GM18517 (cell line): Measurements from ENCODE around the gene PACRG.
"Not testable (repeated sequence)": the region's sequence is repeated elsewhere in the genome, so short reads cannot be mapped to it uniquely, and the experiment has no call there.

ENCODE experiments used
- ATAC-seq: cut with Tn5 transposase; IDR thresholded peaks from one replicate; pipeline ENCODE4 v1.9.1; 2021; ENCODE audit warnings: mild to moderate bottlenecking, moderate library complexity; ENCODE audit not compliant: unreplicated experiment

The PACRG gene

DNA sequence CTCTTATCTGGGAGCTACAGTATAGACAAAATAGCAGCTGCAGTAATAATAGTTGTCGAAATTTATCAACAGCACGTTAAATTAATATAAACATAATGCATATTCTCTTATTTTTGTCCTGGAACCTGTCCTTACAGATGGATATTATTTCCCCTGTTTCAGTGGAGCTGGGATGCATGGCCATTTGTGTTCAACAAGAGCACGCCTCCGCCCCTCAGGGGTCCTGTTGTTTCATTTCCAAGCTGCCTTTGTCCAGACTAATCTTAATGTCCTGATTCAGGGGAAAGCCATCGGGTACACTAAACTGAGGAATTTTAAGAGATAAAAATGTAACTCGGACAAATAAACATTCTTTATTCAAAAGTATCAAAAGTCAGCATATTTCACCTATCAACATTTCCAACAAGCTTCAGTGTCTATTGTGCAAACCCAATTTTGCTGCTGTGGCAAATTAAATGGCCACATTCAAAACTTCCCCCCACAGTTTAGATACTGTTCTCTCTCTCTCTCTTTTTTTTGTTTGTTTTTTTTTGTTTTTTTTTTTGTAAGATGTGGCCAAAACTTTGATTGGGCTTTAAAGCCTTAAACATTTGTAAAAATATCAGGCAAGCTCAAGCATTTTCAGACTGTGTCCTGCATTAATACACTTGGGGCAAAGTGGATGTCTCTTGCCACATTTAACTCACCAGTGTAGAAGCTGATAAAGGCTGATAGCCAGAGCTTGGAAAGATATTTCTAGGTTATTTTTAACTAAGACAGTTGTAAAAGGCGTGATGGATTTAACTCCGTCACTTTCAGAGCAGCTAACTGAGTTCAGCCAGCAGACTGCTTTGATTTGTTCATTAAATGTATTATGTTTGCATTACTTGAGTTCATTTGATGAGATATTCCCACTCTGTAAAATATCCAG, 574.2 kb downstream of the PACRG start:
- ATAC-seq: no peak

DNA sequence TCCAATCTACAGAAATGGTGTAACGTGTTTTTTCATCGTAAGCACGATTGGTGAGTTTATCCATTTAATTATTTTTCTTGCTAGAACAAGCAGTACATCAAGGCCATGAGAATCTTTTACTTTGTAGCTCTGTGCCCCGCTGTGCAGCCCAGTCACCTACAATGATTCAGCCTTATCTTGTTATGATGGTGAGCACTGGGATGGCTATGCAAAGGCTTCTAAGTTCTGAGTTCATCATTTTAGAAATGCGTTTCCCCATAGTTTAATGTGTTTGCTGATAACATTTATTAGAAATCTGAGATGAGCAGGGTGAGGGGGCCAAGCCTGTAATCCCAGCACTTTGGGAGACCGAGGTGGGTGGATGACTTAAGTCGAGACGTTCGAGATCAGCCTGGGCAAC, 575.0 kb downstream of the PACRG start:
- ATAC-seq: no peak

DNA sequence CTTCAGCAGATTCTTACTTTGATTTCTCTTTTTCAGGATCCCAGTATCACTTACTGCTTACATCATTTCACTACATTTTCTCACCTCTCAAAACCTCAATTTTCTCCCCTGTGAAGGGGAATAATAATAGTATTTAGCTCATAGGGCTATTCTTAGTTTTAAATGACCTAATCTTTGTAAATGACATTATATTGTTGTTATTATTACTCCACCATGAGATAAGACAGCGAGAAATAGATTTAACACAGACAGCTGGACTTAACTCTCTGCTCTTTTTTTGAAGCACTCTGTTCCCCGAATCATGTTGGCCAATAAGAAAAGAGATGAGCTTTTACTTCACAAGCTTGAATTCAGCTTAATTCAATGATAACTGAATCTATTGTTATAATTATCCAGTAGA, 578.2 kb downstream of the PACRG start:
- no peak for ATAC-seq

DNA sequence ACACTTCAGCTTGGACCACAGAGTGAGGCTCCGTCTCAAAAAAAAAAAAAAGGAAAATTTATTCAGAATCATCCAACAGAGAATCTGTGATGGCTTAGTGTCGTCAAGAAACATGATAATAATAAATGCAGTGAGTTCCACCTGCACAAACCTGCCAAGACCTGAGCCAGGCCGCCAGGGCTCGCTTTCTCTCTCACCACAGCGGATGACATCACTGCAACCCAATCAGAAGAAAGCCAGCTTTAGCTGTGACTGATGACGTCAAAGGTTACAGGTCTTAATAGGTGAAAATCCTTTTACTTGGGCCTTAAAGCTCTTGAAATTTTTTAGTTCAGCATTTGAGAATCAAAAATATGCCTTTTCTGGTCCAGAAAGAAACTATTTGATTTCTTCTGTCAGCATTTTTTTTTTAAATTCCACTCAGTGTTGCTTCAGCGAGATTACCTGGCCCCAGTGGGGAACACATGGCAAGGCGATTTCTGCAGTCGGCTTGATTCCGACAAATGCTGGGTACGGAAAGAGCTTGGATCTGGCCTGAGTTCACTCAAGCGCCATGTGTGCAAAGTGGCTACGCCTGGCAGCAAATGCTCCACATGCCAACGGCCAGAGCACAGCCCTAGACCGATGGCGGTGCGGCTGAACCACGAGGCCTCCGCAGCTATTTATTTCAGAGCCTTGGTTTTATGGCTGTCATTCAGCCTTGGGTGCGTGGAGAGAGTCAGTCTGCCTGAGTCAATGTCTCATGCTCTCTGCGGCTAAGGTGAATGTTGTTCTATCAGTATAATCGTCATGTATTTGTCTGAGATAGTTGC, 581.1 kb downstream of the PACRG start:
- ATAC-seq: no peak

DNA sequence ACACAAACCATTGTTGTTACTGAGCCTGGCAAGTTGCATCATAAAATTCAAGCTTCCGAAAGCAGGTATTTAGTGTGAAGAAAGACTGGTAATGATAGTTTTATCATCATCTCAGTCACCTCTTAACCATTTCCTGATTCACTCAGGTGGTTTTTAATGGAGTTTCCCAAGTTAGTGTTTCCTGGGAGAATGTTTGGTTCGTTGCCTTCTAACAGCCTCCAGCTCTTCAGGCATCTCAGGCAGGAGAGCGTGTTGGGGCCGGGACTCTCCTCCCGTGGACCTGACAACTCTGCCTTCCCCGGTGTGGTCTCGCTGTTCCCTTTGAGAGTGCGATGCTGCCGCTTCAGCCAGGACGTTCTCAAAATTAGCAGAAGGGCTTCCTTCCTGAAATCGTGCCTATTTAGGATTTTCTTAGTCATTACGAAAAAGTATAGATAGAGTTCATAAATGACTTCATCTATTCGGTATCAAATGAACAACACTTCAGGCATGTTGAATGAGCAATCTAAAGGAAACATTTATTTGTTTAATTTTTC, 581.8 kb downstream of the PACRG start:
- no peak for ATAC-seq

DNA sequence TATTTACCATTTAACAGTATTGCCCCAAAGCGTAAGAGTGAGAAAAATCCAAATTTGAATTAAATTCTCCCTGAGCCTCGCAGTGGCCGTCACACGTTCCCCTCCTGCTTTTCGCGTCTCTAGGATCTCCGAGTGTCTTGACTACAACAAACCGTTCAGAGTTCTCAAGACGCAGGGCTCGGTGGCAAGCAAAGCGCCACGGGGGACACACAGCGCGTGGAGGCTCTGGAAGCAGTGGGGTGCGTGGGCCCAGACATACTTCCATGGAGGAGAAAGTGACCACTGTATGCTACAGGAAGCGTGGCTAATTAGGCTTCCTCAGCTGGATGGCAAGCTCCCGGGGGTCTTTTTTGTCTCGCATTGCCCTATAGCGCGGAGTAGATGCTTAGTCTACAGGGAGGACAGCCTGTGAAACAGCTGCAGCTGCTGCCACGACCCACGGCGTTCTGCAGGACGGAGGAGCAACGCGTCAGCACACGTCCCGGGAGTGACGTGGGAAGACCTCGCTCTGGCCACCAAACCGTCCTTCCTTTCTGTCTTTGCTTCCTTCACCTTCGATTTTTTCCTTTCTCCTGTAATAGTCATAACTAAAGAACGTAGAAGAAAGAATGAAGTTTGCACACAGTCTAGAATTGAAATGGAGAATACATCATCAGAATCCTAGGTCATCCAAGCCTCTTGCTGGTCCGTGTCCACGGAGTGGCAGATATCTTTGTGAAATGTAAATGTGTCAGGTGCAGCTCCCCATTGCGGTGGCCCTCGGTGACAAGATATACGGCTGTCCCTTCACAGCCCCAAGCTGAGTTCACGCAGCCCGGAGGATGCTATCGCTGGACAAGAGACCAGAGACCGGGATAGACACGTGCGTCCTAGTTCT, 582.6 kb downstream of the PACRG start:
- ATAC-seq: no peak

DNA sequence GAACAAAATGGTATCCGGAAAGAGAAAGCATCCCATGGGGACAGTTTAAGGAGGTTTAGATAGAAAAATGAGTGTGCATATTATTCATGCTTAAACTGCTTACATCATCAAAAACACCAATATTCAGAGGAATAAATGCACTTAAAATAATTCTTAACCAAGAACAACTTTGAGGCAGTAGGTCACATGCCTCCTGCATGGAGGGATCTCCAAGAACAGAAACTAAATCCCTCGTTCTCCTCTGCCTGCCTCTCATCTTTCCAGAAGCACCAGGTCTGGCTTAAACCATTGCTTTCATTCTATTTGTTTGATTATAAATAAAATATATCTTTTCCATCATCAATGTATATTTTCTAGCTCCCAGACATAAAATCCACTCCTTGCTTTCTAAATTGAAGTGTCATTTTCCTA, 583.2 kb downstream of the PACRG start:
- ATAC-seq: no peak

DNA sequence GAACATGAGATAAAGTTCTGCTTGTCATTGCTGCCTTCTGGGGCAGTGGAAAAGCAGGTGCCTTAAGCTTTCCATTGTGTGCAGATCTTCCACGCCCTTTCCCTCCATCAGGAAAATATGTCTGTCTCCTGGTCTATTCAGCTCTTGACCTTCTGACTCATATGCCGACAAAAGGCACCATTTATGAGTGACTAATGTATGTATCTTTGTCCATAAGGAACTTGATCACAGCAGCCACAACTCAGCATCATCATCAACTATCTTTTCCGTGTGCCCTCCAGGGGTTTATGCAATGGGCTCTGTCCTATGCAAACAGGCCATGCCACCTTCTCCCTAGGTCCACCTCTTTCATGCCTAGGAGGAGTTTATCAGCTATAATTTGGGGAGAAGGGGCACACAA, 584.1 kb downstream of the PACRG start:
- no peak for ATAC-seq

DNA sequence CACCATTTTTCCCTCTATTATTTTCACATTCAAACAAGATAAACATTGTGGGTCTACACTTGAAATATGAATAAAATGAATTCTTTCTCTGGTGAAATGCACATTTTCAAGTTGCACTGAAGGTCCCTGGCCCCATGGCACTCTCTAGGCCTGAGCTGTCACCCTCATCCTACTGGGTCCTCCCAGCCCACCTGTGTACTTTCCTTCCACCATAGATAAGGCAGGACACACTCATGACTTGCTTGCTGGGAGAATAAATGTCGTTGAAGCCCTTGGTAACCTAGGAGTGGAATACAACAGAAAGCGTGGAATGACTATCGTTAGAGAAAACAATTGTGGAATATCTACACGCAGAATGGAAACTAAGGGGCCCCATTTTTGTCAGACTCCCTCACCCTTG, 585.8 kb downstream of the PACRG start:
- no peak for ATAC-seq

DNA sequence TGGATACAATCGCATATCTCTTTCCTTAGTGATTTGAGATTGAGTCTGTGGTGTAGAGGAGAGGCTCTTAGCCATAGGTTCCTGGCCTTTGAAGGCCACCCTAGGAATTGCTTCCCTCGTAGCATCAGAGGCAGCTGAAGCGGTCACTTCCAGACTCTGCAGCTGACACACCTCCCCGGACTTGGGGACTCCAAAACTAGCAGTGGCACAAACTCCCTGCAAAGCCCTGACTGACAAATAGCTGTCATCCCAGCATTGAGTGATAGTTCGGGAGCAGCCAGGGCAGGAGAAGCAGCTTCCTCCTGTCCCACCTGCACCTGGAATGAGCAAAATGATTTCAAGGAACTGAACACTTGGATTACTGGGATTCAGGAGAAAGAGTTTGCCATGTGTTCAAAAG, 586.2 kb downstream of the PACRG start:
- no peak for ATAC-seq

DNA sequence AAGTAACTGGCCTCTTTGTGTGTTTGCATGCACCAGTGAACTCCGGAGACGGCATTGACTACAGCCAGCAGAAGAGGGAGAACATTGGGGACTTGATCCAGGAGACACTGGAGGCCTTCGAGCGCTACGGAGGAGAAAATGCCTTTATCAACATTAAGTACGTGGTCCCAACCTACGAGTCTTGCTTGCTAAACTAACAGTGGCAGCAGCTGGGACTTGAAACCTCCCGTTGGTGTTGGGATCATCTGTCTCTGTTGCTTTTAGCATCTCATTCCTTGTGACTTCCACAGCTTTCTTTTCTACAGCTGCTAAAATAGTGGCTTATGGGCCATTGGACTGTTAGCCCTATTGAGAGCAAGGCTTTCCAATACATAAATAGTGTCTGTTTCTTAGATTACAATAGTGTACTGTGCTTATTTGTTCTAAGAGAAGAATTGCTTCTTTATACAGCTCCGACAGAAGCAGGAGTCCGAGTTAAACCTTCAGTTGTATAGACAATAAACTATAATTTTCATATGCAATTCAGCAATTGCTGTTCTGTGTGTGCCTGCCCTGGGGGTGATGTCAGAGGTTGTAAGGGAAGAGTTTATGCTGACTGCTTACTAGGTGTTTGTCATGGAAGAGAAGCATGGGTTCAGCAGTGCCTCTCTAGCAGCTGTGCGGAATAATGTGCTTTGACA, 587.2 kb downstream of the PACRG start:
- ATAC-seq: no peak

DNA sequence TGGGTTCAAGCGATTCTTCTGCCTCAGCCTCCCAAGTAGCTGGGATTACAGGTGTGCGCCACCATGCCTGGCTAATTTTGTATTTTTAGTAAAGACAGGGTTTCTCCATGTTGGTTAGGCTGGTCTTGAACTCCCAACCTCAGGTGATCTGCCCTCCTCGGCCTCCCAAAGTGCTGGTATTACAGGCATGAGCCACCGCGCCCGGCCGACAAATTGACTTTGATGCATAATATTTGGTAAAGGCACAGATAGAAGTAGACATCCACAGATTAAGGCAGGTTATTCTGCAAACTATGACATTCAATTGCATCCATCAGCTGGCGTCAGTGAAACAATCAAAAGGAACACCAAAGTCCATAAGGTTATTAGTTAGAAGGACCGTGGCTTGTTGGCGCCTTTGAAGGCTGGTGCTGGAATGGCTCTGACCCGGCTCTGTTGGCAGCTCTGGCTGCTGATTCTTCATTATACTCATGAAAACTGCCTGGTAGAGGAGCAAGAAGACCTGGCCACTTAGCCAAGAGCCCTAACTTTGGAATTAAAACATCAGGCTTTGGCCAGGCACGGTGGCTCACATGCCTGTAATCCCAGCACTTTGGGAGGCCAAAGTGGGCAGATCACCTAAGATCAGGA, 589.2 kb downstream of the PACRG start:
- ATAC-seq: not testable (repeated sequence)

DNA sequence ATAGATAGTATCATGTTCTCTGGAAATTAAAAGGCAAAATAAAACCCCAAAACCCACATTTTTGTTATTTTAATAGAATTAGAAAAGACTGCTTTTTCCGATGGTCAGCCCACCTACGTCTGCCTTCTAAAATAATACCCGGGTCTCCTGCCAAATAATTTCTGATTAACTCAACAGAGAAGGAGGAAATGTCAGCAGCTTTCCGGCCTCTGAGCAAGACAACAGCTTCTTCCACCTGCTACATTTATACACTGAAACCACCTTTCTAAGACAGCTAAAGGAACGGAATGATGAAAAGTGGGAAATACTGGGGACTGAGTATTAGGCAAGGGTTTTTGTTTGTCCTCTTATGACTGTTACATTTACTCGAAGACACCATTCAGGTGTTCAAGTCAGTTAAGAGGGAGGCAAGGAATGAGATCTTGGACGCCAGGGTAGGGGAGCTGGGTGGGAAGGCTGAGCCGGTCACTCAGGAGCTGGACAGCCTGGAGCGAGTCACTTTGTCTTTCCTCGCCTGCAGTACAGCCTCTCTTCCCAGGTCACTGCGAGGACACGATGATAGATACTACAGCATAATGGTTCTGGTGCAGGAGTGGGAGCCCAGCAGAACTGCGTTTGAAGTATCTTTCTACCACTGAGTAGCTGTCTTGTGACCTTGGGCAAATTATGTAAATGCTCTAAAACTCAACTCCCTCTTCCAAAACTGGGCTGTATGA, 590.5 kb downstream of the PACRG start:
- no peak for ATAC-seq

DNA sequence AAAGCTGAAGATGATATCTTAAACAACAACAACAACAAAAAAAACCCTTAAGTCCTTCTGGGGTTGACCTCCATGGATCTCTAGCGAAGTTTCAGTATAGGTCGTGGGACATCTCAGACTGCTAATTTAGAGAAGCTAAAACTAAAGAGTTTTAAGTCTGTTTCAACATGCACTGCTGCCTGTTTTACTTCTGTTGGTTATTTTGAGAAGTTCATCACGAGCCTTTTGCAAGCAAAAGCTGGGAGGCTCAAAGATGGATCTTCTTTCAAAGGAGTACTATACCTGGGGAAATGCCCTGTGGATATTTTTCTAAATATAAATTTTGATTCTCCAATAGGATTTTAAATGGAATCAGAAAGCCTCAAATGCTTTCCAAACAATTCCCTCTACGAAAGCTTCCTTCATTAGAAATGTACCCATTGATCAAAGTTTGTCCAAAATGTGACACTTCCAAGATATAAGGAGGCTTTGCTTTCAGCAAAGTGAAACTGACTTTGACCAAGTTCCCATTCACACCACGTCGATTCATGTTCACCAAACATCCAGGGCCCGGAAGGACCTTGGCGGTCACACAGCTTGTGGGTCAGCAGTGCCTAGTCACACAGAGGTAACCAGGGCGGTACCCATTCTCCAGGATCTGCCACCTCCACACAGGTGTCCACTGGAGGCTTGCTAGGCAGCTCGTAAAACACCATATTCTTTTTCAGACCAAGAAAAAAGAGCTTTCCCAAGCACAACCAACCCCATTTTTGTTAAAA, 592.0 kb downstream of the PACRG start:
- ATAC-seq: no peak

DNA sequence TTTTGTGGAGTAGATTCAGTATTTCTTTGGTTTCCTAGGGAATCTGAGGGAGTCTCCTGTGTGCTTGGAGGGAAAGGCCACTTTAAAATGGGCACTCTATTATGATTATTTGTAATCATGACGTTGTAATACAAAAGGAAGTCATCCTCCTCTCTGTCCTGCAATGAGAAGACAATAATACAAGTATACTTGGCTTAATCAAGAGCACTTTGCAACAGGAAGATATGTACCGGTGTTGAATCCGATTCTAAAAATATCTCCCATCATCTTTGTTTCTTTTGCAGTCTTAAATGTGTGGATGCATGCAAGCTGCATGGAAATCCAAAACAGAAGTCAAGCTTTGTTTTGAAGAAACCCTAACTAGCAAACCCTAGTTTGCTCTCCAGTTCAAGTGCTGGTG, 592.6 kb downstream of the PACRG start:
- no peak for ATAC-seq

DNA sequence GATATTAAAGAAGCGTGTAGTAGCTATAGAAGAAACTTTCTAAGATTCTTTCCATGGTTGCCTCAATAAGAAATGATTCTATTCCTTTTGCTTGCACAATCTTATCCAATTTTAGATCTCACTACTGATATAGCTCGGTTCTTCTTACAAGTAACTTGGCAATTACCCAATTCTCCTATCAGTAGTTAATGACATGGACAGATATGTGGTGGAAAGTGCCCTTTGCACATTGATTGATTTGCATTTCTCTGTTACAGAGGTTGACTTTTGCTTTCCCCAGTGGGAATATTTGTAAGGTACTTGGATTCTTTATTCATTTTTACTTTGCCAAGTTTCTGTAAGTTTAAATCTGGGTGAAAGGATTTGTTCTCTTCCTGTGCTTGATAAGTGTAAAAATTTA, 593.0 kb downstream of the PACRG start:
- no peak for ATAC-seq

DNA sequence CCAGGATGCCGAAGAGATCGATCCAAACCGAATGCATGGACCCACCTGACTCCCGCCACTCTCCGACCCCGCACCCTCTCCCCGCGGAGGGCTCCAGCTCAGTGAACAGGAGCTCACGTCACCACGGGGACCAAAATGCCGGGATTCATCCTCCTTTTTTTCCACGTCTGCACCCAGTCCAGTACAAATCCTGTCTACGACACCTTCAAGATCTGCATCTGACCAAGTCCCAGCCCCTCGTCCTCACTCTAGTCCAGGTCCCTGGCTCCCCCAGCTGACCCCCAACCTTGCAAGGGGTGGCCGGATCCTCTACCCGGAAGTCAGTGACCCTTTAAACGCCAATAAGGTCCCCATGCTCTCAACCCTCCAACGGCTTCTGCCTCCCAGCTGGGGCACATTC, 593.9 kb downstream of the PACRG start:
- ATAC-seq: no peak

DNA sequence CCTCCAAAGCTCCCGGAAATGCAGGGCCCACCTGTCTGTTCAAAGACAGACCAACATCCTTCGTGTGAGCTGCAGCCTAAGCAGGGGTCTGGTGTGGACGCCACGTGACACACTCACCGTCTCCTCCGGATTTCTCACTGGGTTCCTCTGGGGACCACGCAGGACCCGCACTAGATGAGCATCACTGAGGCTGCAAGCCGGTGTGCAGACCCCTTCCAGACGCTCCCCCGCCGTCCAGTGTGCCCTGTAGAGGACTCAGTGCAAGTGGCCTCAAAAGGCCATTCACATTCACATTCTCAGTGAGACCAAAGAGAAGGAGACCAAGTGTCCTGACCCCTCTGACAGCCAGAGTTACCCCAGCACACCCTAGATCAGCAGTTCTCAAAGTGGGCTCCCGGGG, 595.5 kb downstream of the PACRG start:
- ATAC-seq: no peak
